Dermis microvascular lymphatic vessel endothelial cell (primary cell): ENCODE data around the gene PARVB. TPM values are rescaled to one million over a fixed set of nuclear protein-coding genes. Genes with fewer than 3 reads are reported as not detected.
A peak's percentile ranks its signal among the peaks of the same experiment; 100 is the strongest.
"Not testable (repeated sequence)": the region's sequence is repeated elsewhere in the genome, so short reads cannot be mapped to it uniquely, and the experiment has no call there.

Experiments used
- DNase-seq, 2 donors: peaks; one replicate each; pipeline versions ENCODE4 v3.0.0 to v3.0.0-alpha.2; 2010; ENCODE audit warnings: low read depth in 2 of 2
- total RNA-seq: library from RNA; depleted of rRNA; stranded (reverse); fragments of >200 nt; gene quantifications from 2 replicates; pipeline ENCODE4 v1.2.1, GENCODE V29; 2014

Gene PARVB
- total RNA-seq, 1 donor from 2014 or later: 39.2 TPM

- DNase-seq: no peak
Measured at GRCh38 chr22:44051961-44052360, 27.9 kb downstream of the PARVB start.

- no peak for DNase-seq
Measured at GRCh38 chr22:44055805-44056204, 31.7 kb downstream of the PARVB start.

GRCh38 chr22:44056649-44057048 is 32.5 kb downstream of the PARVB start:
- not testable (repeated sequence) for DNase-seq

GRCh38 chr22:44057401-44057987 is 33.4 kb downstream of the PARVB start:
- no peak for DNase-seq

GRCh38 chr22:44063462-44064371 is 39.6 kb downstream of the PARVB start:
- DNase-seq: peak in 1 of 2 donors; percentile 23

GRCh38 chr22:44067033-44067432 is 42.9 kb downstream of the PARVB start:
- peak in 1 of 2 donors; percentile 18 for DNase-seq

GRCh38 chr22:44067901-44068300 is 43.8 kb downstream of the PARVB start:
- peak in 1 of 2 donors; percentile 47 for DNase-seq

GRCh38 chr22:44068422-44069191 is 44.5 kb downstream of the PARVB start:
- DNase-seq: no peak

GRCh38 chr22:44070029-44070428 is 45.9 kb downstream of the PARVB start:
- no peak for DNase-seq

GRCh38 chr22:44071781-44072326 is 47.8 kb downstream of the PARVB start:
- DNase-seq: no peak

GRCh38 chr22:44074337-44074984 is 50.4 kb downstream of the PARVB start:
- no peak for DNase-seq

- DNase-seq: no peak
Measured at GRCh38 chr22:44075022-44075421, 50.9 kb downstream of the PARVB start.

GRCh38 chr22:44075670-44076069 is 51.6 kb downstream of the PARVB start:
- DNase-seq: no peak

GRCh38 chr22:44076825-44077224 is 52.7 kb downstream of the PARVB start:
- no peak for DNase-seq

GRCh38 chr22:44080936-44081861 is 57.1 kb downstream of the PARVB start:
- peak; percentile 48 to 73 for DNase-seq

- DNase-seq: no peak
Measured at GRCh38 chr22:44082801-44083200, 58.7 kb downstream of the PARVB start.

- DNase-seq: no peak
Measured at GRCh38 chr22:44084044-44084772, 60.1 kb downstream of the PARVB start.

- peak; percentile 66 to 85 for DNase-seq
Measured at GRCh38 chr22:44085743-44086270, 61.7 kb downstream of the PARVB start.
